HG03045 (cell line): ENCODE measurements around the gene ADAM19.

Experiments used
- ATAC-seq: cut with Tn5 transposase; IDR thresholded peaks from one replicate; pipeline ENCODE4 v1.9.1; 2021; ENCODE audit warnings: mild to moderate bottlenecking, moderate library complexity; ENCODE audit not compliant: unreplicated experiment

The ADAM19 gene

GRCh38 chr5:157519579-157520253 is 55.9 kb downstream of the ADAM19 start:
- ATAC-seq: peak; percentile 73

- peak; percentile 62 for ATAC-seq
These were observed 56.6 kb downstream of the ADAM19 start for GRCh38 chr5:157518963-157519362.

- ATAC-seq: no peak
These were observed 58.8 kb downstream of the ADAM19 start for GRCh38 chr5:157516626-157517325.

- ATAC-seq: no peak
These were observed 59.6 kb downstream of the ADAM19 start for GRCh38 chr5:157516006-157516405.

- ATAC-seq: no peak
These were observed 60.6 kb downstream of the ADAM19 start for GRCh38 chr5:157514974-157515373.

GRCh38 chr5:157513182-157513581 is 62.4 kb downstream of the ADAM19 start:
- no peak for ATAC-seq

- ATAC-seq: no peak
These were observed 63.6 kb downstream of the ADAM19 start for GRCh38 chr5:157511651-157512644.

- no peak for ATAC-seq
These were observed 64.9 kb downstream of the ADAM19 start for GRCh38 chr5:157510682-157511081.

GRCh38 chr5:157509587-157509986 is 66.0 kb downstream of the ADAM19 start:
- no peak for ATAC-seq

GRCh38 chr5:157509093-157509492 is 66.5 kb downstream of the ADAM19 start:
- ATAC-seq: no peak

GRCh38 chr5:157506981-157507780 is 68.4 kb downstream of the ADAM19 start:
- ATAC-seq: no peak

GRCh38 chr5:157506066-157506590 is 69.4 kb downstream of the ADAM19 start:
- no peak for ATAC-seq

GRCh38 chr5:157505496-157505895 is 70.1 kb downstream of the ADAM19 start:
- ATAC-seq: no peak

GRCh38 chr5:157504053-157504452 is 71.5 kb downstream of the ADAM19 start:
- ATAC-seq: no peak

GRCh38 chr5:157502143-157502647 is 73.4 kb downstream of the ADAM19 start:
- peak; percentile 67 for ATAC-seq

- ATAC-seq: no peak
These were observed 77.5 kb downstream of the ADAM19 start for GRCh38 chr5:157497875-157498611.

- no peak for ATAC-seq
These were observed 78.7 kb downstream of the ADAM19 start for GRCh38 chr5:157496864-157497263.

GRCh38 chr5:157494178-157494832 is 81.3 kb downstream of the ADAM19 start:
- ATAC-seq: no peak

GRCh38 chr5:157492886-157493285 is 82.7 kb downstream of the ADAM19 start:
- no peak for ATAC-seq
